K562 (cell line): ENCODE measurements around the gene C10orf71. TPM values are rescaled to one million over a fixed set of nuclear protein-coding genes. Genes with fewer than 3 reads are reported as not detected.

Experiments used
- ATAC-seq: fragments of 200-7000 bp; cut with Tn5 transposase; 3 replicates; pipeline ENCODE4 v1.9.1; 2020; ENCODE audit warnings: moderate library complexity
- BruUV-seq: library from RNA; stranded (reverse); fragments of 400-500 nt; replicated peaks from 2 replicates; lab custom pipeline; 2021; lab: Mats Ljungman, UMichigan
- CTCF ChIA-PET: fragments of 300-600 bp; formaldehyde crosslinking; extraction: SDS; loops from one replicate; lab custom pipeline; 2021; ENCODE audit warnings: low intra/inter-chr PET ratio; lab: Yijun Ruan, JAX
- POLR2A ChIA-PET: fragments of 300-600, 350-650 bp; sonication (Branson Sonifier 250); formaldehyde crosslinking; extraction: SDS; loops from one replicate; lab custom pipeline; 2021; ENCODE audit warnings: antibody characterized with exemption, inconsistent platforms; lab: Yijun Ruan, JAX
- DNase-seq, 4 experiments: peaks; one replicate each; pipeline versions ENCODE4 v3.0.0 to v3.0.0-alpha.2; 2011 to 2018; ENCODE audit warnings: low spot score in 3 of 4, mixed read lengths in 3 of 4; ENCODE audit errors: extremely low read depth in 1 of 4
- FAIRE-seq: peaks from 2 replicates; lab custom pipeline; 2011; peaks lifted over from hg19 to GRCh38; lab: Jason Lieb, UNC
- H2AFZ ChIP-seq: 2 replicates; pipeline ENCODE4 v1.6.0; 2011; ENCODE audit warnings: low read depth, low read length, control low read depth, inconsistent platforms
- H3K27ac ChIP-seq: fragments of 200-600 bp; 3 replicates; pipeline ENCODE4 v1.8.0; 2011; ENCODE audit warnings: low read depth, mild to moderate bottlenecking, control low read depth, inconsistent platforms, low read length, moderate library complexity, mixed read lengths; ENCODE audit errors: extremely low read depth
- H3K27me3 ChIP-seq, 2 experiments: fragments of 300-600 bp in 1 of 2; 2 replicates in 1 of 2; 3 replicates in 1 of 2; pipeline versions ENCODE4 v1.6.0 to v1.8.0; 2011; ENCODE audit warnings: inconsistent platforms in 2 of 2, low read length in 2 of 2, mild to moderate bottlenecking in 1 of 2, mixed read lengths in 1 of 2, moderate library complexity in 1 of 2; ENCODE audit not compliant: control insufficient read depth in 2 of 2, insufficient read depth in 2 of 2
- H3K36me3 ChIP-seq: fragments of 300-600 bp; 3 replicates; pipeline ENCODE4 v1.8.0; 2011; ENCODE audit warnings: mild to moderate bottlenecking, low read length, inconsistent platforms; ENCODE audit not compliant: control insufficient read depth, insufficient read depth
- H3K4me1 ChIP-seq, 2 experiments: fragments of 200-600 bp in 1 of 2; replicated peaks in 1 of 2; 2 replicates in 1 of 2; 3 replicates in 1 of 2; pipeline versions ENCODE4 v1.5.1 to v1.8.0; 2011; ENCODE audit warnings: inconsistent platforms in 2 of 2, low read length in 2 of 2, mild to moderate bottlenecking in 1 of 2, mixed read lengths in 1 of 2, moderate library complexity in 1 of 2; ENCODE audit not compliant: control insufficient read depth in 2 of 2, insufficient read depth in 2 of 2
- H3K4me2 ChIP-seq: 2 replicates; pipeline ENCODE4 v1.6.1; 2011; ENCODE audit warnings: low read length, control low read depth, inconsistent platforms, mixed read lengths; ENCODE audit not compliant: insufficient read depth
- H3K4me3 ChIP-seq: fragments of 200-600 bp; sonication (generic), shearing (Covaris generic); 2 replicates; pipeline ENCODE4 v1.5.1; 2016; ENCODE audit warnings: control low read depth, inconsistent platforms
- H3K79me2 ChIP-seq: fragments of 200-600 bp; 3 replicates; pipeline ENCODE4 v1.8.0; 2011; ENCODE audit warnings: low read length, inconsistent platforms; ENCODE audit not compliant: control insufficient read depth, insufficient read depth
- H3K9ac ChIP-seq, 2 experiments: 2 replicates each; pipeline versions ENCODE4 v1.6.0 to v1.6.1; 2011; ENCODE audit warnings: low read depth in 2 of 2, low read length in 2 of 2, control low read depth in 1 of 2, inconsistent platforms in 1 of 2, mild to moderate bottlenecking in 1 of 2, mixed read lengths in 1 of 2; ENCODE audit not compliant: insufficient read depth in 1 of 2
- H3K9me1 ChIP-seq: one replicate; pipeline ENCODE4 v1.6.0; 2011; ENCODE audit warnings: inconsistent platforms, mild to moderate bottlenecking, low read length, moderate library complexity; ENCODE audit not compliant: control insufficient read depth, insufficient read depth
- H3K9me3 ChIP-seq: replicated peaks from 2 replicates; pipeline ENCODE4 v1.5.1; 2011; ENCODE audit warnings: low read depth, low read length, inconsistent platforms; ENCODE audit not compliant: control insufficient read depth, insufficient read depth
- H4K20me1 ChIP-seq: replicated peaks from 2 replicates; pipeline ENCODE4 v1.6.1; 2011; ENCODE audit warnings: low read length, inconsistent platforms, mixed read lengths; ENCODE audit not compliant: control insufficient read depth, insufficient read depth
- ATF1 ChIP-seq, 2 experiments: fragments of 450-650 bp in 1 of 2; IDR thresholded peaks; 2 replicates each; pipeline ENCODE4 v1.6.1; 2016; ENCODE audit warnings: missing compliant biosample characterization in 1 of 2, missing genetic modification characterization in 1 of 2
- BRF2 ChIP-seq: IDR thresholded peaks from 3 replicates; pipeline ENCODE4 v1.6.1; 2011; ENCODE audit warnings: borderline replicate concordance, mild to moderate bottlenecking; ENCODE audit not compliant: insufficient read length, insufficient read depth
- HCFC1 ChIP-seq: IDR thresholded peaks from 2 replicates; pipeline ENCODE4 v1.6.1; 2012; ENCODE audit warnings: low read depth, low read length, improper control_type of control experiment
- MLX ChIP-seq, 2 experiments: fragments of 450-650 bp in 1 of 2; sonication (generic) in 1 of 2; formaldehyde crosslinking; conservative IDR thresholded peaks; 2 replicates each; pipeline versions ENCODE4 v1.4.0 to v1.8.1; 2020 to 2022; ENCODE audit warnings: mild to moderate bottlenecking in 1 of 2, missing genetic modification reagents in 1 of 2
- RERE ChIP-seq: sonication (generic); formaldehyde crosslinking; IDR thresholded peaks from 2 replicates; pipeline ENCODE4 v1.8.0; 2023; ENCODE audit warnings: missing genetic modification reagents, mild to moderate bottlenecking, borderline replicate concordance
- SMC3 ChIP-seq: conservative IDR thresholded peaks from 2 replicates; pipeline ENCODE4 v1.6.1; 2011; ENCODE audit warnings: low read depth, low read length, improper control_type of control experiment; ENCODE audit not compliant: insufficient read depth
- ZBTB8A ChIP-seq: fragments of 450-650 bp; IDR thresholded peaks from 2 replicates; pipeline ENCODE4 v1.6.1; 2018; ENCODE audit warnings: mild to moderate bottlenecking, moderate library complexity; ENCODE audit not compliant: partially characterized antibody
- ZBTB9 ChIP-seq: fragments of 450-650 bp; formaldehyde crosslinking; IDR thresholded peaks from 2 replicates; pipeline ENCODE4 v1.4.0; 2020; ENCODE audit warnings: mild to moderate bottlenecking, moderate library complexity
- ZFPM2 ChIP-seq: fragments of 250-450 bp; sonication (Bioruptor Pico); IDR thresholded peaks from 2 replicates; pipeline ENCODE4 v1.5.1; 2022; ENCODE audit warnings: mild to moderate bottlenecking
- ZNF655 ChIP-seq: fragments of 250-450 bp; sonication (Bioruptor Pico); IDR thresholded peaks from 2 replicates; pipeline ENCODE4 v1.5.0; 2021
- WGBS: fragments of 100-300 bp; shearing (Covaris generic); methylation state at CpG from one replicate; pipeline ENCODE4 v1.1.6; 2016; ENCODE audit warnings: low coverage, mixed read lengths; ENCODE audit not compliant: insufficient coverage; ENCODE audit errors: missing lambda C conversion rate; 5-methylcytosine and 5-hydroxymethylcytosine counted together
- in situ Hi-C: fragments of 300-500 bp; cut with MboI; formaldehyde crosslinking; loops from 4 replicates; pipeline ENCODE4 v1.15.0; 2018; ENCODE audit warnings: inconsistent platforms, mixed read lengths
- intact Hi-C: fragments of 100-400 bp; cut with micrococcal nuclease; formaldehyde crosslinking; loops from 2 replicates; pipeline ENCODE4 v1.14.2; 2022
- polyA plus RNA-seq, 8 experiments: library from polyadenylated mRNA; depleted of rRNA in 4 of 8; stranded (reverse) in 5 of 8; unstranded in 3 of 8; fragments of >200 nt; fragmentation: Nextera tagmentation in 2 of 8; fragmentation: Illumina TruSeq in 1 of 8; extraction: Ambion mirVana in 2 of 8; extraction: Trizol in 1 of 8; gene quantifications; 2 replicates each; pipeline versions ENCODE4 v1.2.1 to v1.2.3, GENCODE V29; 2011 to 2014; ENCODE audit warnings: inconsistent platforms in 1 of 8, missing spikeins in 1 of 8
- total RNA-seq, 7 experiments: library from RNA; depleted of rRNA in 6 of 7; stranded (reverse); fragments of >200 nt in 6 of 7; fragmentation: Illumina TruSeq in 2 of 7; extraction: Trizol in 2 of 7; gene quantifications; 2 replicates each; pipeline versions ENCODE4 v1.2.1 to v1.2.3, GENCODE V29; 2011 to 2021; ENCODE audit warnings: low replicate concordance in 1 of 7

The C10orf71 gene
- total and polyA plus RNA-seq, 9 of the 15 experiments (the other 6 are each of a cell fraction or from before 2014, with no cell fraction given): 0.06 to 4.5 (median 1.3) TPM

- POLR2A ChIA-PET: interaction anchor here (0.6 to 1.1 kb wide), 3 partner anchors 8 to 128 kb away, joined by 3 read pairs; no protein-coding TSS in a partner anchor
- Histone ChIP-seq H4K20me1 (no peaks in the 10 kb centered on the region; the same call in 1 of the 2 replicates), H3K9ac (no peak overlapping the region), H2AFZ (no peak overlapping the region), H3K79me2 (no peaks in the 10 kb centered on the region), H3K27me3 (no peaks in the 10 kb centered on the region), H3K9me1 (no peaks in the 10 kb centered on the region), H3K4me1 (peaks cover 0 to 3% of the 10 kb centered on the region in 2 experiments; a peak in 3 of 5 replicates), H3K9me3 (no peaks in the 10 kb centered on the region), H3K27ac (no peak overlapping the region), H3K4me2 (no peak overlapping the region), H3K36me3 (peaks cover 4% of the 10 kb centered on the region; the same call in 1 of the 3 replicates), H3K4me3 (no peak overlapping the region)
- DNase-seq: no peak
- 82% methylated on average over 9 of the region's 9 CpGs for WGBS
- CTCF ChIA-PET: no interaction called here
- no peak for FAIRE-seq
- in situ Hi-C loops: no loop called here
- intact Hi-C loops: no loop called here
- no peak for ATAC-seq
- no TSS peak for BruUV-seq
- TF ChIP-seq MLX (CRISPR knock-in tag; conservative IDR thresholded peaks at IDR 0.05) (no peak), BRF2 (no peak), ZBTB9 (CRISPR knock-in tag) (no peak), HCFC1 (no peak), RERE (CRISPR knock-in tag) (no peak), ZNF655 (CRISPR knock-in tag) (no peak), ZFPM2 (CRISPR knock-in tag) (no peak), ATF1 (CRISPR knock-in tag; IDR thresholded peaks at IDR 0.05) (no peak; the same call in 1 of the 2 replicates), ATF1 (tag; IDR thresholded peaks at IDR 0.05) (no peak), ZBTB8A (no peak), SMC3 (no peak)
These were observed 10.9 kb downstream of the C10orf71 start for GRCh38 chr10:49309691-49310411.
